SKM-1 treated with dmso at 0.1 percent for 144 hours (cell line): ENCODE results near the gene JAGN1.
"Not testable (repeated sequence)": the region's sequence is repeated elsewhere in the genome, so short reads cannot be mapped to it uniquely, and the experiment has no call there.

Experiments used
- DNase-seq: peaks from one replicate; lab custom pipeline; 2025; ENCODE audit not compliant: unreplicated experiment; lab: John Stamatoyannopoulos, UW

JAGN1 gene

DNA sequence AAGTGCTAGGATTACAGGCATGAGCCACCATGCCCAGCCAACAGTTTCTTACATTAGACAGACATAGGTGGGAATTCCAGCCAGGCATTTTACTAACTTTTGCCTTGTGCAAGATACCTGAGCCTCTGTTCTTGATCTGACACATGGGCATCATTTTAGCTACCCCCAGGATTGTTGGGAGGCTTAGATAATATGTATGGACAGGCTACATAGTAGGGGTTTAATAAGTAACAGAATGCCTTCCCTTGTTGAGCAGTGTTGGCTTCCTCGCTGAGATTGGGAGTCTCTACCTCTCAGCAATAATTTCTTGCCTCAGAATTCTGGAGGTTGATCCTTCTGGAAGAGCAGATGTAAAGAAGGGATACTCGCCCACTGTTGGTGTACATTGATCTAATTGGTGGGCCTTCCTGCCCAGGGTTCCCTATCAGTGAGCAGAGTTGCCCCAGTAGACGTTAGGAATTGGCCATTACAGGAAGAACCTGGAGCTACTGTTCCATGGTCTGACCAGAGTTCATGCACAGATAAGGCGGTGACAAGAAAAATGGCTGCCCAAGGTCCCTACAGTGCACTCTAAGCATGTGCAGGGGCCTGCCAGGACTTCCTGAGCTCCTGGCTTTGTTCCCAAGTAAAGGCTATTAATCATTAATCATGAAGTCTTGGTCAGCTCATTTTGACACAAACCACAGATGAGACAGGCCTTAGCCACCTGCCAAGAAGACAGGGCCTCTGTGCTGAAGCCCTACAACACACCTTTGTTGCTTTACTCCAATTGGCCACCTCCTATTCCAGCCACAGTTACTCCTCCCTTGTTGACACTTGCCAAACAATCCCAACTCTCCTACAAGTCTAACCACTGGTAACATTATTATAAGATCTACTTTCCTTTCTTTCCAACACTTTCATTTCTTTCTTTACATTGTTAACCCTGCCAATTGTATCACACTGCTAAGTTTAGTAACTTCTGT, 7.3 kb downstream of the JAGN1 start:
- DNase-seq: no peak

DNA sequence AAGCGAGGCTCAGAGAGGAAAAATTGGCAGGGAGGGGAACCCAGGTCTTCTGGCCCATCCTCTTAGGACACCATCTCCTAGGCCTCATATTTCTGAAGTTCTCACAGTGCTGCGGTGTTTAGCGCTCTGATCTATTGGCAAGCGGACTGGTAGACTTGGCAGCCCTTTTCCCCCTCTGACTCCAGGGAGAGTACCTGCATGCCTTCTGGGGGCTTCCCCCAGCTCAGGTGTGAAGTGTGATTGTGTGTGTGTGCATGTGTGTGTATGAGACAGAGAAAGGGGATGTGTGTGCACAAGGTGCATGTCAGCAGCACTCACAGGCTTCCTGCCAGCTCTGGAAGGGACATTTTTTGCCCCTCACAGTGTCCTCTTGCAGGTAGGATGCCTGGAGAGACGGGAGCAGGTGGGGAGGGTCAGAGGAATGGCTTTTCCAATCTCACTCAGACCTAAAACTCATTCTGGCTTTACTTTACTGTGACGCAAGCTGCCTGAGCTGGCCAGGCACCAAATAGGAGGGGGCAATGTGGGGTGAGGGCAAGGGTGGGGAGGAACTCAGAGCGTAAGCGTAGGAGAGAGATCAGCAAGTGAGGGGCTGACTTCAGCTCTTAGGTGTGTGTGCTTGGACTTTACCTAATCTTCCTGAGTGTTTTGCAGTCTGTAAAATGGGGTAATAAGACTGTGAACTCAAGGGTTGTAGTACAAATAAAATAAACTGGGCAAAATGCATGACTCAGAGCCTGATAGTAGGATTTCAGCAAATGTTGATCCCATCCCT, 8.2 kb downstream of the JAGN1 start:
- no peak for DNase-seq

DNA sequence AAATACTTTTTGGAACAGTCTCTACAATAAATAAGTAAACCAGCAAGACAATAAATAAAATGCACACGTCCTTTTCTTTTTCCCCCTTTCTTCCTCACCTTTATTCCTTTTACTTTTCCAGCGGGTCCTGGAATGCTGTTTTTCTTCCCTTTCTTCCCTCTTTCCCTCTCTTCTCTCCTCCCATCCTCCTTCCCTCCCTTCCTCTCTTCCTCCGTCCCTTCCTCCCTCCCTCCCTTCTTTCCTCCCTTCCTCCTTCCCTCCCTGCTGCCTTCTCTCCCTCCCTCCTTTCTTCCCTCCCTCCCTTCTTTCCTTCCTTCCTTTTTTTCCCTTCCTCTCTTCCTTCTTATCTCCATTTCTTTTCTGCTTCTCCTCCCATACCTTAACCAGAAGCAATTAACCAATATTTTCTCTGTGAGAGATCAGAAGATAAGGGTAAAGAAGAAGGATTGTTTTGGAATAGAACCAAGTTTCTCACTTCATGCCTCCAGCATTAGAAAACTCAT, 8.9 kb downstream of the JAGN1 start:
- DNase-seq: no peak

DNA sequence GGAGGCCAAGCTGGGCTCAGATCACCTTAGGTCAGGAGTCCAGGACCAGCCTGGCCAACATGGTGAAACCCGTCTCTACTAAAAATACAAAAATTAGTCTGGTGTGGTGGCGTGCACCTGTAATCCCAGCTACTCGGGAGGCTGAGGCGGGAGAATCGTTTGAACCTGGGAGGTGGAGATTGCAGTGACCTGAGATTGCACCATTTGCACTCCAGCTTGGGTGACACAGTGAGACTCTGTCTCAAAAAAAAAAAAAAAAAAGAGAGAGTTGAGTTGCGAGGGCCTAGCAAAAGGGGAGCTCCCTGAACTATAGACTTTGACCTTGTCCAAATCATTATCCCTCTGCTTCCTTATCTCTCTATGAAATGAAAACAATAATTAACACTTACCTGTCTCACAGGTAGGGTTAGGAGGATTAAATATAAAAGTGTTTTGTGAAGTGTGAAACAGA, 10.6 kb downstream of the JAGN1 start:
- not testable (repeated sequence) for DNase-seq

DNA sequence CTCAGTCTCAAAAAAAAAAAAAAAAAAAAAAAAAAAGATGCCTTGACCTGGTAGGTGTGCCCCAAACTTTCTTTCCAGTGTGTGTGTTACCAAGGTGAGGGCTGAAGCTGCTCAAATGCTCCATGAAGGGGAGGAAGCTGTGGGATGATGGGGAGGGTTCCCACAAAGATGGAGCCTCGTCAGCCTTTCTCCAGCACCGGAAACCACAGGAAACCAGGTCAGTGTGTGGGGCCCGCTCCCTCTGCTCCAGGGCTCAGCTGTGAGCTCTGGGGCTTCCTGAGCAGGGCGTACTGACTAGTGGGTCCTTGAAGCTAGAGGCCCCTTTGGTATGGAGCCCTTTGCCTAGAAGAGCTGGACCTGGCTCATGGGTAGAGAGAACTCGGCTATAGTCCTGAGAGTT, 11.6 kb downstream of the JAGN1 start:
- no peak for DNase-seq

DNA sequence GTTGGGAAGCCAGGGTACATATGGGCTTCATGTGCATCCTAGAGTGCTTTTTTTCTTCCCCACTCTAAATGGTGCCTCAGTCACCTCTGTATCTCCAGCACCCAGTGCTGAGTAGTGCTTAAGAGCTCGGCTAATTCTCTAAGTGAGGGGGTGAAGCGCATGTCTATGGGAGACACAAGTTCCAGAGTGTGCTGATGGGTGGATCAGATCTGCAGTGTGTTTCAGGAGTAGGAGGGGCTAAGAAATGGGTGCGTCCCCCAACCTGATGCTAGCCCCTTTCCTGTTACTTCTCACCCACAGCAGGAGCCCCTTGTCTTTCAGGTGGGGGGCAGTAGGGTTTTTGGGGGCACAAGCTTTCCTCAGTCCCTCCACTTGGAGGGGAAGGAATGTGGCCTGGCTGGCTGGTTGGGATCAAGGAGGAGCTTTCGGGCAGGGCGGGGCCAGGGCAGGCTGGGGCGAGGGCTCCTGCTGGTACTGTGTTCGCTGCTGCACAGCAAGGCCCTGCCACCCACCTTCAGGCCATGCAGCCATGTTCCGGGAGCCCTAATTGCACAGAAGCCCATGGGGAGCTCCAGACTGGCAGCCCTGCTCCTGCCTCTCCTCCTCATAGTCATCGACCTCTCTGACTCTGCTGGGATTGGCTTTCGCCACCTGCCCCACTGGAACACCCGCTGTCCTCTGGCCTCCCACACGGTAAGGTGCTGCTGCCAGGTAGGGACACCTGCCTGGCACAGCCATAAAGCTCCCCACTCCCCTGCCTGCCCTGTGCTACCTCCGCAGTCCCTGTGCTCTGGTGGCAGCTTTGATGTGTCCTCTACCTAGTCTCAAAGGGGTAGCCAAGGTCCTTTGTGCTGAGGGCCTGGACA, 12.2 kb downstream of the JAGN1 start, which contains the start of gene IL17RE:
TSS of gene IL17RE (plus strand) at position 477 of the 866 bp plus-strand sequence. CDS start at position 562, 85 bp downstream.
- no peak for DNase-seq

DNA sequence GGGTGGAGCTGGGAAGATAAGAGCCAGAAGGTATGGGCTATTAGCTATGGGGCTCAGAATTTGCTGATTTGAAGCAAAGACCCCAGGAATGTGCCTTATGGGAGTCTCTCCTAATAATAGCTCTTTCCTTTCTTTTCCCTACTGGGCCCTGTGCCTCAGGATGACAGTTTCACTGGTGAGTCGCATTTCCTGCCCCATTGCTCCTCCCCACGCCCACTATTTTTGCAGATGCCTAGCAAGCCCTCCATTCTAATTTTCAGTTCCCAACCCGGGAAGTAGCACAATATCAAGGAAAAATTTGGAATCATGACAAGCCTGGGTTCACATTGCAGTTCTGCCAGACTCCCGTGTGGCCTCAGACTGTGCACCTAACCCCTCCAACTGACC, 12.8 kb downstream of the JAGN1 start:
- no peak for DNase-seq

DNA sequence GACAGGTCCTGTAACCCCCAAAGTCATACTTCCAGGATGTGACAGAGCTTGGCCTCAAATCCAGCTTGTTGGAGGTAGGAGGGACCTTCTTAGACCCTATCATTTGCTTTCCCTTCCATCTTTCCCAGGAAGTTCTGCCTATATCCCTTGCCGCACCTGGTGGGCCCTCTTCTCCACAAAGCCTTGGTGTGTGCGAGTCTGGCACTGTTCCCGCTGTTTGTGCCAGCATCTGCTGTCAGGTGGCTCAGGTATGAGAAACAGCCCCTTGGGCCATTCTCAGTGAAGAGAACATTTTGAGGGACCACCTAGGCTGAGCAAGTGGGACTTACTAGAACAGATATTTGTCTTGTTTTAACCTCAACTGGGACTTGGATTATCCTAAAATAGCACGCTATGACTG, 13.5 kb downstream of the JAGN1 start:
- DNase-seq: no peak

DNA sequence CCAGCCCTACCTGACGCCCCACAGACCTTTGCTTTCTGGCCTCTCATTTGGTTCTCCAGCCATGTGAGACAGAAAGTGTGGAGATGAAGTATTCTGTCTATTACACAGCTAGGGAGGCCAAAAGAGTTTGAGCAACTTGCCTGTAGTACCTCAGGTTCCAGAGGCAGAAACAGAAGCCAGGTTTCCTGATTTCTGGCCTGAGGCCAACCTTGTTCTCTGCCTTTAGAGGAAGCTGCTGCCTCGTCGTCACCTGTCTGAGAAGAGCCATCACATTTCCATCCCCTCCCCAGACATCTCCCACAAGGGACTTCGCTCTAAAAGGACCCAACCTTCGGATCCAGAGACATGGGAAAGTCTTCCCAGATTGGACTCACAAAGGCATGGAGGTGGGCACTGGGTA, 16.1 kb downstream of the JAGN1 start:
- DNase-seq: no peak

DNA sequence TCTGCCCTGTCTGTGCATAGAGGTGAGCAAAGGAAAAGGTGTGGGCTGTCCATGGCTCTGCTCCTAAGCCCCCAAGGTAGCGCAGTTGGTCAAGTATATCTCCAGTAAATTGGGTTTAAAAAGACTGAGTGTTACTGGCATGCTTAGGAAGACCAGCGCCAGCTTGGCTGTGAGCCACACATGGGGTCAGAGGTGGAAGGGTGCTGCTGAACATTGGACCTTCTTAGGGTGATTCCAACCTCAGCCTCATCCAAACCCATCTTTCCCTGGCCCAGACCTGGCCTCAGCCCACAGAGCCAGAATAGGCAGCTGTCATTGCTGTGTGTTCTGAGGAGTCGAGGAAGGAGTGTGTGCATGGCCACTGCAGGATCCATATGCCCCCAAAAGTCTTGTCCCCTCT, 17.9 kb downstream of the JAGN1 start:
- no peak for DNase-seq

DNA sequence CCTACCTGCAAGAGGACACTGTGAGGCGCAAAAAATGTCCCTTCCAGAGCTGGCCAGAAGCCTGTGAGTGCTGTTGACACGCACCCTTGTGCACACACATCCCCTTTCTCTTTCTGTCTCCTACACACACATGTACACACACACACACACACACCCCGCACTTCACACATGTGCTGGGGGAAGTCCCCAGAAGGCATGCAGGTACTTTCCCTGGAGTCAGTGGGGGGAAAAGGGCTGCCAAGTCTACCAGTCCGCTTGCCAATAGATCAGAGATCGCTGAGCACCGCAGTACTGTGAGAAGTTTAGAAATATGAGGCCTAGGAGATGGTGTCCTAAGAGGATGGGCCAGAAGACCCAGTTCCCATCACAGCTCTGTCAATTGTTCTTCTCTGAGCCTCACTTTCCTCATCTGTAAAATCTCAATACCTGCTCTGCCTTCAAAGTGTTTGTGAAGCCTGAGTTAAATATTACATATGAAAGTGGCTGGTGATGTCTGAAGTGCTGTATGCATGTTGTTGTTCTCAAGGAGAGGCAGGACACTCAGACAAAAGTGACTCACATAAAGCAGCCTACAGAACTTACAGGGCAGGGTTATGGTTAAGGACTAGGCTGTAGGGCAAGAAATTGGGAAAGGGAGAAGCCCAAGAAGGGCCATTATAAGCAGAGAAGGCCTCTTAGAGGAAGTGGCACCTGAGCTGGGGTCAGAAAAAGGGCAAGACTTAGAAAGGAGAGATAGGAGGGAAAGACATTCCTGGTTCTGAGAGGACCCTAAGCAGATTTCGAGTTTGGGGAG, 19.0 kb downstream of the JAGN1 start:
- DNase-seq: no peak

DNA sequence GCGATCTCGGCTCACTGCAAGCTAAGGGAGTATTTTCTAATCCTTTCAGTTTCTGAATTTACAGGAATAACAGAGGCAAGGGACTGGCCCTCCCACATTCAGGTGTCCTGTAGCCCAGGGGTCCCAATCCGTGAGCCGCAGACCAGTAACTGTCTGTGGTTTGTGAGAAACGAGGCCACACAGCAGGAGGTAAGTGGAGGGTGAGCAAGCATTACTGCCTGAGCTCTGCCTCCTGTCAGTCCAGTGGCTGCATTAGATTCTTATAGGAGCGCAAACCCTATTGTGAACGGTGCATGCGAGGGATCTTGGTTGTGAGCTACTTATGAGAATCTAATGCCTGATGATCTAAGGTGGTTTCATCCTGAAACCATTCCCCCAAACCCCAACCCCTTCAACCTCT, 21.5 kb downstream of the JAGN1 start:
- DNase-seq: no peak

DNA sequence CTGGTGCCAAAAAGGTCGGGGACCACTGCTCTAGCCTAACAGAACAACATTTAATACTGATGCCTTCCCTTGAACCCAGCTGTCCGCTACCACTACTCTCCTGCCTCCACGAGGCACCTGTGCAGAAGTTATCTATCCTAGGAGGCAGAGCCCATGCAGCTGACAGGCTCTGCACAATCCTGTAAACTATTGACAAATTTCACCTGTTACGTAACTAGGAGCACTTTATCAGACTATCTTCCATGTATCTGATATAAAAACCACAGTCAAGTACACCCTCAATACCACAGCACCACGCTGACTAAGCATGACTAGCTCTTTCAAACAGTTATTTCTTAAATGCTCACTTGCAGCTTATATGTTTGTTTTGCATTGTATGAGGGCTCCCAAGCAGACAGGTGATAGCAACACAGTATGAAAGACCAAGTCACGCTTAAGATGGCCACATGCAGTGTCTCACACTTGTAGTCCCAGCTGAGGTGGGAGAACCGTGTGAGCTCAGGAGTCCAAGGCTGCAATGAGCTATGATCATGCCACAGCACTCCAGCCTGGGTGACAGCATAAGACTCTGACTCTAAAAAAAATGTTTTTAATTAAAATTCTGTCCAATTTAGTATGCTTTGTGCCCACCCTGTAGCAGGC, 22.0 kb downstream of the JAGN1 start:
- DNase-seq: peak; percentile 20

DNA sequence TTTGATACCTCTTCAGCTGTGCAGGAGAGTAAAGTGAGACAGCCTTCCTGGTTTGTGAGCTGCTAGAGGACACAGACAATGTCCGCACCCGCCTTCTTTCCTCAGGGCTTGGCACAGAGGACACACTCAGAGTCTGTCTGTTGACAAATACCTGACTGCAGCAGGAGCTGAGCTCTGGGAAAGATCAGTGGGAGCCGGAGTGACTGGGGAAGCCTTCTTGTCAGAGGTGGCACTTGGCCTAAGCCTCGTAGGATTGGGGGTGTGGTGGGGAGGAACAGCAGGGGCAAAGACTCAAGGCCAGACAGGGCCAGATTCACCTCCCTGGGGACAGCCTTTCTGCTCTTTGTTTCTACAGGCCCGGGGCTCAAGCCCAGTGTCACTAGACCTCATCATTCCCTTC, 23.2 kb downstream of the JAGN1 start:
- DNase-seq: no peak

DNA sequence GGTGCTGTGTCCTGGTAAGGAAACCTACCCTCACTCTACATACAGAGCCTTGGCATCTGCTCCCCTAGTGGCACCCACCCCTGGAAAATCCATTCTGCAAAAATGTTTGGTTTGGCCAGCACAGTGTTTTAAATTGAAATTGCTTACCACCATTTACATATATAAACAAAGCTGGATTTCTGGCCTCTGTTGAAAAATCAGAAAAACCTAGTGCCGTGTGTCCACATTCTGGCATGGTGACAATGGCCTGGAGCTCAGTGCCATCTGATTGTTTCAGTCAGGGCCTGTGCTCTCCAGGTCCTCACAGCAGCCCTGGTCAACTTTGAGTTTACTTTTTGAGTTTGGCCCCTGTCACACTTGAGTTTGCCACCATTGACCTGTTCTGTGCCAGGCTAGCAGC, 23.6 kb downstream of the JAGN1 start:
- DNase-seq: no peak

DNA sequence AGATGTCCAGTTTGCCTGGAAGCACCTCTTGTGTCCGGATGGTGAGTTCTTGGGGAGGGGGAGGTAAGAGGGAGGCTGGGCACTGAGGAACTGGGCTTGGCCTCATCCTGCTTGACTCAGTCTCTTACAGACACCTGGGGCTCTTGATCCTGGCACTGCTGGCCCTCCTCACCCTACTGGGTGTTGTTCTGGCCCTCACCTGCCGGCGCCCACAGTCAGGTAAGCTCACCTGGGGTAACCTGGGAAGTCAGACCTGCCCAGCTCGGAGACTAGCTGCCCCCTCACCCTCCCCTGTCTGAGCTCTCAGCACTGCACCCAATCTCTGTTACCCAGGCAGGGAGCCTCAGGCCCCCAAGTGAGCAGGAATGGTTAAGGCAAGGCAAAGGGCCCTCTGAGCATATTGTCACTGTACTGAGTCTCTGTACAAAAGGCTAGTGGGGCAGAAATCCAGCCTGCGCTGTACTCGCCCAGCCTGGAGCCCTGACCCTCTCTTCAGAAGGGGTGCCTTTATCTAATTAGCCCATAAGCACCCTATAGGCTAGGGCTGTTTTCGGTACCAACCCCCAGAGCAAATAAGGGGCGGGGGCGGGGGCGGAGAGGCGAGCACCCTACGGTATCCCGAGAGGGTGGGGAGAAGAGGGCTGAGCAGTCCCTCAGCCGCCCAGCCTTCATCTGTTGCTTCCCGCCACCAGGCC, 24.3 kb downstream of the JAGN1 start:
- peak; percentile 61 for DNase-seq

DNA sequence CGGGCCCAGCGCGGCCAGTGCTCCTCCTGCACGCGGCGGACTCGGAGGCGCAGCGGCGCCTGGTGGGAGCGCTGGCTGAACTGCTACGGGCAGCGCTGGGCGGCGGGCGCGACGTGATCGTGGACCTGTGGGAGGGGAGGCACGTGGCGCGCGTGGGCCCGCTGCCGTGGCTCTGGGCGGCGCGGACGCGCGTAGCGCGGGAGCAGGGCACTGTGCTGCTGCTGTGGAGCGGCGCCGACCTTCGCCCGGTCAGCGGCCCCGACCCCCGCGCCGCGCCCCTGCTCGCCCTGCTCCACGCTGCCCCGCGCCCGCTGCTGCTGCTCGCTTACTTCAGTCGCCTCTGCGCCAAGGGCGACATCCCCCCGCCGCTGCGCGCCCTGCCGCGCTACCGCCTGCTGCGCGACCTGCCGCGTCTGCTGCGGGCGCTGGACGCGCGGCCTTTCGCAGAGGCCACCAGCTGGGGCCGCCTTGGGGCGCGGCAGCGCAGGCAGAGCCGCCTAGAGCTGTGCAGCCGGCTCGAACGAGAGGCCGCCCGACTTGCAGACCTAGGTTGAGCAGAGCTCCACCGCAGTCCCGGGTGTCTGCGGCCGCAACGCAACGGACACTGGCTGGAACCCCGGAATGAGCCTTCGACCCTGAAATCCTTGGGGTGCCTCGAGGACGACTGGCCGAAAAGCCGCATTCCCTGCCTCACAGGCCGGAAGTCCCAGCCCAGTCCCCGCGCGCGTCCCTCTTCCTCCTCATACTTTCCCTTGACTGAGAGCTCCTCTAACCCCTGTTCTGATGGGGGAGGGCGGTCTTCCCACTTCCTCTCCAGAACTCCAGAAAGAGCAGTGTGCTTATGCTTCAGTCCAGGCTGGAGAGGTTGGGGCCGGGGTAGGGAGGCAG, 25.1 kb downstream of the JAGN1 start:
- no peak for DNase-seq

DNA sequence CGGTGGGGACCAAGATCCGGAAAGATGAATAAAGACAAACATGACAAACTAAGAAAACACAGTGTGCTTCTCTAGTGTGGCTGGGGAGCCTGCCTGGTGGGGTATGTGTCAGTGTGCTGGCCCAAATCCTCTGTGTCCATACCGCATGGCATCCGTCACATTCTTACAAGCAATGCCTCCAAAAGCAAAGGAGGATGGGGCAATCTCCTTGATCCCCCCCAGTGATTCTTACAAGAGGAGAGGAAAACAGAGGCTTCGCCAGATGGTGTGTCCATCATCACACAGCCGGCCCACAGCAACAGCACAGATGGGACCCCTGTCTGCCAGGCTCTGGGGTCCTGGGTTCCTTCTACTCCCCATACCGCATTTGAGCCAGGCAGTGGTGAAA, 25.9 kb downstream of the JAGN1 start:
- no peak for DNase-seq
